Measurements from ENCODE around the gene SLC27A2.

Gene SLC27A2

DNA sequence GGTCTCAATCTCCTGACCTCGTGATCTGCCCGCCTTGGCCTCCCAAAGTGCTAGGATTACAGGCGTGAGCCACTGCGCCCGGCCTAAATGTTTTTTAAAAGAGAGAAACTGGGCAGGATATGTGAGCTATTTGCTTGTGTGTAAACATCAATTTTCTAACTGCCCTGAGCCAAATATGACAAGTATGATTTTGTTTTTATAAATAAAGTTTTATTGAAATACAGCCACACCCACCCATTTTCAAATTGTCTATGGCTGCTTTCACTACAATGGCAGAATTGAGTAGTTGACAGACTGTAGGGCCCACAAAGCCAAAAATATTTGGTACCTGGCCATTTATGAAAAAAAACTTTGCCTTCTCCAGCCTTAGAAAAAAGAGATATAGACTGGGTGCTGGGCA lies 99.4 kb downstream of the SLC27A2 start:
- DNase-seq: no peak
